IMR-90 (cell line): ENCODE measurements around the gene TPGS1. TPM values are rescaled to one million over a fixed set of nuclear protein-coding genes. Genes with fewer than 3 reads are reported as not detected.

Experiments used
- ATAC-seq: fragments of 200-7000 bp; cut with Tn5 transposase; 2 replicates; pipeline ENCODE4 v1.9.1; 2020; ENCODE audit warnings: low read depth, mild to moderate bottlenecking, moderate library complexity
- BruUV-seq: library from RNA; stranded (reverse); fragments of 400-500 nt; replicated peaks from 2 replicates; lab custom pipeline; 2021; lab: Mats Ljungman, UMichigan
- CTCF ChIA-PET: fragments of 300-600 bp; formaldehyde crosslinking; extraction: SDS; loops from one replicate; lab custom pipeline; 2021; ENCODE audit warnings: antibody characterized with exemption; lab: Yijun Ruan, JAX
- POLR2A ChIA-PET: fragments of 300-600 bp; sonication (Branson Sonifier 250); formaldehyde crosslinking; loops from one replicate; lab custom pipeline; 2022; ENCODE audit warnings: antibody characterized with exemption; ENCODE audit not compliant: unreplicated experiment; lab: Charles Lee
- DNase-seq: peaks from one replicate; pipeline ENCODE4 v3.0.0; 2013
- H2AFZ ChIP-seq: replicated peaks from 2 replicates; pipeline ENCODE3; 2013; ENCODE audit warnings: low read length, mild to moderate bottlenecking; ENCODE audit not compliant: poor library complexity
- H2AK5ac ChIP-seq: 2 replicates; pipeline ENCODE4 v1.6.1; 2013; ENCODE audit warnings: low read depth, low read length, inconsistent platforms
- H2AK9ac ChIP-seq: replicated peaks from 2 replicates; pipeline ENCODE3; 2013; ENCODE audit warnings: mild to moderate bottlenecking, low read depth, low read length, moderate library complexity; ENCODE audit not compliant: poor library complexity
- H2BK120ac ChIP-seq: 2 replicates; pipeline ENCODE4 v1.6.1; 2013; ENCODE audit warnings: low read depth, low read length, inconsistent platforms
- H2BK15ac ChIP-seq: 3 replicates; pipeline ENCODE4 v1.6.1; 2013; ENCODE audit warnings: low read depth, low read length, inconsistent platforms
- H2BK20ac ChIP-seq: 2 replicates; pipeline ENCODE4 v1.6.1; 2013; ENCODE audit warnings: low read depth, mild to moderate bottlenecking, inconsistent platforms, low read length, moderate library complexity
- H2BK5ac ChIP-seq: 2 replicates; pipeline ENCODE4 v1.6.1; 2013; ENCODE audit warnings: mild to moderate bottlenecking, low read depth, low read length, inconsistent platforms; ENCODE audit not compliant: poor library complexity, severe bottlenecking
- H3K14ac ChIP-seq: replicated peaks from 2 replicates; pipeline ENCODE4 v1.6.1; 2013; ENCODE audit warnings: low read depth, low read length, inconsistent platforms
- H3K18ac ChIP-seq: 2 replicates; pipeline ENCODE4 v1.6.1; 2013; ENCODE audit warnings: low read depth, low read length, control low read depth
- H3K23ac ChIP-seq: 2 replicates; pipeline ENCODE4 v1.6.1; 2013; ENCODE audit warnings: low read depth, low read length, inconsistent platforms
- H3K27ac ChIP-seq: 2 replicates; pipeline ENCODE4 v1.5.1; 2013; ENCODE audit warnings: mild to moderate bottlenecking, control low read depth, low read length; ENCODE audit not compliant: insufficient read depth
- H3K27me3 ChIP-seq: 2 replicates; pipeline ENCODE4 v1.6.1; 2013; ENCODE audit warnings: low read length; ENCODE audit not compliant: control insufficient read depth, insufficient read depth
- H3K36me3 ChIP-seq: 2 replicates; pipeline ENCODE4 v1.6.1; 2013; ENCODE audit warnings: low read length, mixed read lengths; ENCODE audit not compliant: control insufficient read depth, insufficient read depth
- H3K4ac ChIP-seq: 2 replicates; pipeline ENCODE4 v1.6.1; 2013; ENCODE audit warnings: low read depth, low read length, inconsistent platforms
- H3K4me1 ChIP-seq: 2 replicates; pipeline ENCODE4 v1.6.1; 2013; ENCODE audit warnings: low read length, mixed read lengths; ENCODE audit not compliant: control insufficient read depth, insufficient read depth
- H3K4me2 ChIP-seq: 2 replicates; pipeline ENCODE4 v1.6.1; 2013; ENCODE audit warnings: low read depth, mild to moderate bottlenecking, control low read depth, low read length, moderate library complexity
- H3K4me3 ChIP-seq: 2 replicates; pipeline ENCODE4 v1.5.1; 2013; ENCODE audit warnings: low read depth, mild to moderate bottlenecking, control low read depth, low read length, moderate library complexity; ENCODE audit not compliant: insufficient read depth
- H3K56ac ChIP-seq: 2 replicates; pipeline ENCODE4 v1.6.1; 2013; ENCODE audit warnings: low read length, inconsistent platforms; ENCODE audit not compliant: insufficient read depth; ENCODE audit errors: extremely low read depth
- H3K79me1 ChIP-seq, 2 experiments: 2 replicates each; pipeline ENCODE4 v1.6.1; 2013; ENCODE audit warnings: low read length in 2 of 2, inconsistent platforms in 1 of 2, low read depth in 1 of 2
- H3K9ac ChIP-seq: 2 replicates; pipeline ENCODE4 v1.6.1; 2013; ENCODE audit warnings: low read depth, low read length, control low read depth
- H3K9me1 ChIP-seq: 2 replicates; pipeline ENCODE4 v1.6.1; 2013; ENCODE audit warnings: low read length, inconsistent platforms; ENCODE audit not compliant: insufficient read depth
- H3K9me3 ChIP-seq: 2 replicates; pipeline ENCODE4 v1.6.1; 2013; ENCODE audit warnings: low read length; ENCODE audit not compliant: control insufficient read depth, insufficient read depth
- H4K20me1 ChIP-seq: 2 replicates; pipeline ENCODE4 v1.6.1; 2013; ENCODE audit warnings: low read length, inconsistent platforms; ENCODE audit not compliant: insufficient read depth
- H4K5ac ChIP-seq: 2 replicates; pipeline ENCODE4 v1.6.1; 2013; ENCODE audit warnings: mild to moderate bottlenecking, low read depth, low read length, control low read depth
- H4K8ac ChIP-seq, 2 experiments: 2 replicates each; pipeline ENCODE4 v1.6.1; 2013; ENCODE audit warnings: low read depth in 2 of 2, low read length in 2 of 2, control low read depth in 1 of 2, inconsistent platforms in 1 of 2
- H4K91ac ChIP-seq: 2 replicates; pipeline ENCODE4 v1.6.1; 2013; ENCODE audit warnings: low read depth, low read length, inconsistent platforms; ENCODE audit not compliant: insufficient read depth
- BHLHE40 ChIP-seq: fragments of 150-350 bp; IDR thresholded peaks from 2 replicates; pipeline ENCODE4 v1.6.1; 2016; ENCODE audit warnings: mild to moderate bottlenecking, low read depth, low read length
- CEBPB ChIP-seq: IDR thresholded peaks from 2 replicates; pipeline ENCODE4 v1.6.1; 2012; ENCODE audit warnings: low read depth, low read length, improper control_type of control experiment
- CHD1 ChIP-seq: IDR thresholded peaks from 2 replicates; pipeline ENCODE4 v1.6.1; 2012; ENCODE audit warnings: low read depth, low read length, improper control_type of control experiment
- MAFK ChIP-seq: IDR thresholded peaks from 2 replicates; pipeline ENCODE4 v1.6.1; 2012; ENCODE audit warnings: low read depth, low read length, improper control_type of control experiment
- MXI1 ChIP-seq: IDR thresholded peaks from 2 replicates; pipeline ENCODE4 v1.6.1; 2012; ENCODE audit warnings: low read depth, mild to moderate bottlenecking, low read length, moderate library complexity, borderline replicate concordance
- RAD21 ChIP-seq: IDR thresholded peaks from 2 replicates; pipeline ENCODE4 v1.6.1; 2012; ENCODE audit warnings: low read length, improper control_type of control experiment
- USF2 ChIP-seq: fragments of 150-350 bp; IDR thresholded peaks from 2 replicates; pipeline ENCODE4 v1.6.1; 2017; ENCODE audit warnings: mild to moderate bottlenecking, antibody characterized with exemption, low read length, low read depth
- WGBS, 2 experiments: methylation state at CpG; one replicate each; pipeline versions ENCODE4 v1.1.5 to v1.1.7; 2013; ENCODE audit warnings: missing lambda C conversion rate in 2 of 2; ENCODE audit not compliant: insufficient read length in 1 of 2; ENCODE audit errors: extremely low coverage in 2 of 2; 5-methylcytosine and 5-hydroxymethylcytosine counted together
- dilution Hi-C: fragments of 300-500 bp; cut with HindIII; formaldehyde crosslinking; loops from one replicate; pipeline ENCODE4 v1.14.3; 2018; ENCODE audit warnings: low sequenced_read_pairs; ENCODE audit not compliant: unreplicated experiment
- in situ Hi-C: fragments of 300-500 bp; cut with MboI; formaldehyde crosslinking; loops from 3 replicates; pipeline ENCODE4 v1.14.3; 2019; ENCODE audit warnings: low sequenced_read_pairs, inconsistent platforms, mixed read lengths
- intact Hi-C: fragments of 100-400 bp; cut with micrococcal nuclease; formaldehyde crosslinking; loops from 2 replicates; pipeline ENCODE4 v1.10.0; 2022
- polyA plus RNA-seq, 3 experiments: library from polyadenylated mRNA; depleted of rRNA; stranded (reverse); fragments of >200 nt; gene quantifications; 2 replicates each; pipeline ENCODE4 v1.2.3, GENCODE V29; 2012; ENCODE audit warnings: low replicate concordance in 1 of 3
- total RNA-seq: library from RNA; depleted of rRNA; stranded (reverse); fragments of >200 nt; gene quantifications from 2 replicates; pipeline ENCODE4 v1.2.3, GENCODE V29; 2012
- TF ChIP-seq, protein P1 (sequence below): fragments of 150-350 bp; IDR thresholded peaks from 2 replicates; pipeline ENCODE4 v1.6.1; 2016; ENCODE audit warnings: low read depth, mild to moderate bottlenecking, low read length, moderate library complexity, borderline replicate concordance

TPGS1 gene
- total and polyA plus RNA-seq, 2 of the 4 experiments (the other 2 are of a cell fraction): 2.7 to 6.3 TPM

GRCh38 chr19:465056-465816 lies 42.1 kb upstream of the TPGS1 start:
- H3K9ac ChIP-seq: no peak overlapping the region

More at GRCh38 chr19:465056-465816, 42.1 kb upstream of the TPGS1 start:
- Histone ChIP-seq H2BK5ac (peak overlapping the region; percentile 19), H2BK15ac (no peak overlapping the region), H3K9me3 (no peaks in the 10 kb centered on the region; the same call in 1 of the 2 replicates), H3K27me3 (peaks cover 16% of the 10 kb centered on the region), H4K8ac (no peak overlapping the region), H3K14ac (no peak overlapping the region), H2BK20ac (no peak overlapping the region), H4K20me1 (no peaks in the 10 kb centered on the region), H3K4ac (no peak overlapping the region), H3K56ac (no peak overlapping the region), H2AK5ac (no peak overlapping the region), H3K36me3 (no peaks in the 10 kb centered on the region), H3K4me1 (no peaks in the 10 kb centered on the region), H4K91ac (no peak overlapping the region), H3K79me1 (no peaks in the 10 kb centered on the region), H3K9me1 (no peaks in the 10 kb centered on the region), H3K18ac (no peak overlapping the region), H2AFZ (no peak overlapping the region), H3K23ac (no peak overlapping the region), H3K4me3 (no peak overlapping the region), H2AK9ac (no peak overlapping the region), H3K4me2 (no peak overlapping the region), H2BK120ac (no peak overlapping the region), H4K5ac (no peak overlapping the region), H3K27ac (no peak overlapping the region)
- intact Hi-C loops (no loop called here), dilution Hi-C loops (no loop called here), in situ Hi-C loops (no loop called here)
- ChIA-PET POLR2A (no interaction called here), CTCF (no interaction called here)
- no peak for TF ChIP-seq MAFK
- TF ChIP-seq RAD21: no peak
- no peak for TF ChIP-seq CHD1
- TF ChIP-seq USF2: no peak
- TF ChIP-seq, protein P1, sequence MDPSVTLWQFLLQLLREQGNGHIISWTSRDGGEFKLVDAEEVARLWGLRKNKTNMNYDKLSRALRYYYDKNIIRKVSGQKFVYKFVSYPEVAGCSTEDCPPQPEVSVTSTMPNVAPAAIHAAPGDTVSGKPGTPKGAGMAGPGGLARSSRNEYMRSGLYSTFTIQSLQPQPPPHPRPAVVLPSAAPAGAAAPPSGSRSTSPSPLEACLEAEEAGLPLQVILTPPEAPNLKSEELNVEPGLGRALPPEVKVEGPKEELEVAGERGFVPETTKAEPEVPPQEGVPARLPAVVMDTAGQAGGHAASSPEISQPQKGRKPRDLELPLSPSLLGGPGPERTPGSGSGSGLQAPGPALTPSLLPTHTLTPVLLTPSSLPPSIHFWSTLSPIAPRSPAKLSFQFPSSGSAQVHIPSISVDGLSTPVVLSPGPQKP: no peak
- TF ChIP-seq MXI1: no peak
- no peak for TF ChIP-seq CEBPB
- no peak for TF ChIP-seq BHLHE40
- ATAC-seq (no peak), DNase-seq (no peak)
- WGBS, 2 experiments: 78 to 100% methylated on average over 1 to 3 of the region's 3 CpGs
- BruUV-seq: no TSS peak
